Fibroblast of pulmonary artery (primary cell): ENCODE results near the gene VSIG4.
"Not testable (repeated sequence)": the region's sequence is repeated elsewhere in the genome, so short reads cannot be mapped to it uniquely, and the experiment has no call there.

Source experiments
- DNase-seq: peaks from one replicate; pipeline ENCODE4 v3.0.0-alpha.2; 2010; ENCODE audit warnings: low read depth
- H3K4me3 ChIP-seq: replicated peaks from 2 replicates; pipeline ENCODE4 v1.5.1; 2011; ENCODE audit warnings: low read depth, mild to moderate bottlenecking, control low read depth, low read length, moderate library complexity
- TF ChIP-seq, protein P1 (sequence below): IDR thresholded peaks from 2 replicates; pipeline ENCODE4 v1.5.1; 2011; ENCODE audit warnings: mild to moderate bottlenecking, control low read depth, low read length, inconsistent platforms; ENCODE audit errors: missing control alignments

VSIG4 gene

GRCh38 chrX:66039944-66040343, at the start of gene VSIG4:
Gene VSIG4, minus strand, starts transcription at chrX:66040080. Its CDS starts 82 bp downstream, at chrX:66039998.
- TF ChIP-seq, protein P1, sequence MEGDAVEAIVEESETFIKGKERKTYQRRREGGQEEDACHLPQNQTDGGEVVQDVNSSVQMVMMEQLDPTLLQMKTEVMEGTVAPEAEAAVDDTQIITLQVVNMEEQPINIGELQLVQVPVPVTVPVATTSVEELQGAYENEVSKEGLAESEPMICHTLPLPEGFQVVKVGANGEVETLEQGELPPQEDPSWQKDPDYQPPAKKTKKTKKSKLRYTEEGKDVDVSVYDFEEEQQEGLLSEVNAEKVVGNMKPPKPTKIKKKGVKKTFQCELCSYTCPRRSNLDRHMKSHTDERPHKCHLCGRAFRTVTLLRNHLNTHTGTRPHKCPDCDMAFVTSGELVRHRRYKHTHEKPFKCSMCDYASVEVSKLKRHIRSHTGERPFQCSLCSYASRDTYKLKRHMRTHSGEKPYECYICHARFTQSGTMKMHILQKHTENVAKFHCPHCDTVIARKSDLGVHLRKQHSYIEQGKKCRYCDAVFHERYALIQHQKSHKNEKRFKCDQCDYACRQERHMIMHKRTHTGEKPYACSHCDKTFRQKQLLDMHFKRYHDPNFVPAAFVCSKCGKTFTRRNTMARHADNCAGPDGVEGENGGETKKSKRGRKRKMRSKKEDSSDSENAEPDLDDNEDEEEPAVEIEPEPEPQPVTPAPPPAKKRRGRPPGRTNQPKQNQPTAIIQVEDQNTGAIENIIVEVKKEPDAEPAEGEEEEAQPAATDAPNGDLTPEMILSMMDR: no peak
- no peak within 1 kb of the TSS for H3K4me3 ChIP-seq
- DNase-seq: no peak

DNA sequence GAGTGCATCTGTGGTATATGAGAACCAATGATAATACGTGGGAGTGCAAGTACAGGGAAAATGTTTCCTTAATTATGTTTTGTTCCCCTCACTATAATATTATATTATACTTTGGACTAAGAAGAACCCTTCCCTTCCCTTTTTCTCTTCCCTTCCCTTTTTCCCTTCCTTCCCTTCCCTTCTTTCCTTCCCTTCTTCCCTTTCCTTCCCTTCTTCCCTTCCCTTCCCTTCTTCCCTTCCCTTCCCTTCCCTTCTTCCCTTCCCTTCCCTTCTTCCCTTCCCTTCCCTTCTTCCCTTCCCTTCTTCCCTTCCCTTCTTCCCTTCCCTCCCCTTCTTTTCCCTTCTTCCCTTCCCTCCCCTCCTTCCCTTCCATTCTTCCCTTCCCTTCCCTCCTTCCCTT, 36.9 kb upstream of the VSIG4 start:
- TF ChIP-seq, protein P1: no peak
- no peak overlapping the region for H3K4me3 ChIP-seq

DNA sequence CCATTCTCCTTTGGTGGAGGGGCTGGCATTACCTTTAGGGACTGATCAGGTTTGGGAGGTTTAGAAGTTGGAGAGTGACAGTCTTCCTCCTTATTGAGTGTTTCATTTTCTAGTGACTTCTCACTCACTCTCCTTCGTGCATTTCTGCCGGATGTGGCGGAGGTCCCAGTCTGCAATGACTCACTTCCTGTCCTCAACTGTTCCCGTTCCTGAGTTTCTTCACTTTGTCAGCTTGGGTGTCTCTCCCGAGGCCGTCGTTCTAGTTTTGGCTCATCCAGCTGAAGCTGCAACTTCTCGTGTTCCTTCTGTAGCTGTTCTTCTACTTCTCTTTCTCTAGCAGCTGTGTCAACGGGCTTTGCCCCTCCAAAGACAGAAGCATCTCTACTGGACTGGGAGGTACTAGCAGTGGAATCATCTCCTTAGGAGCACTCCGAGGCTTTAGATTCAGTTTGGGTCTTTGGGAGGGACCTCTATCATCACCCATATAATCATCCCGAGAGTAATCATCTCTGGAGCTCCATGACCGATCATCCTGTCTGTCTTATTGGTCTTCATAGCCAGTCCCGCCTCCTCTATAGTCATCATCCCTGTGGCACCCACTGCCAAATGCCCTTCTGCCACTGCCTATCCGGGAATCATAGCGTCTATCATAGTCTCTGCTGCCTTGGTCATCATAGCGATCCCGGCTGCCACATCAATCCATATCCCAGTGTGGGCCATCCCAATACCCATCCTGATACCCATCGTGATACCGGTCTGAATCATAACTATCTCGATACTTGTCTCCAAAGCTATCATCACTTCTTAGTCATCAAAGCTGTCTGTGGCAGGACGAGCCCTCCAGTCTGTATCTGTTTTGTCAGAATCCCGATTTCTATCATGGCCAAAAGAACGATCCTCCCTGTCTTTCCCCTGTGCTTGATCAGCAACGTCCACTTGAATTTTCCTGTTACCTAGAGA, 35.3 kb upstream of the VSIG4 start:
- DNase-seq: peak; percentile 16
- H3K4me3 ChIP-seq: no peak overlapping the region
- TF ChIP-seq, protein P1: no peak

More for the DNA sequence above, 36.9 kb upstream of the VSIG4 start:
- no peak for DNase-seq

- DNase-seq: no peak
- no peak overlapping the region for H3K4me3 ChIP-seq
- TF ChIP-seq, protein P1: no peak
These were observed 31.2 kb upstream of the VSIG4 start for GRCh38 chrX:66071126-66071525.

DNA sequence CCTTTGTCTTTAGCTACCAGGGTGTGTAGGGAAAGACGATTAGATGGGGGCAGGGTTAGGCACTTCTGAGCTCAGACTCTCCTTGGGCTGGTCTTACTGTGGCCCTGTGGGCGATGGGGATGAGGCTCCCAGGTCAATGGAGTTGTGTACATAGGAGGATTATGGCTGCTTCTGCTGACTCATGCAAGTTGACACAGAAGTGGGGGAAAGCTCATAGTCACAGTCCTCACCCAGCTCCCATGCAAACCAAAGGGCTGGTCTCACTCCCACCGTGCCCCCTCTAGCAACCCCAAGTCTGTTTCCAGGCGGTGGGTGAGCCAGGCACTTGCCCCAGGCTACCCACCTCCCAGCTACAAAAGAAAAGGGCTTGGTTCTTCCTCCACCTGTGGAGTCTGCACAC, 24.4 kb upstream of the VSIG4 start:
- H3K4me3 ChIP-seq: no peak overlapping the region
- TF ChIP-seq, protein P1: no peak
- DNase-seq: no peak

DNA sequence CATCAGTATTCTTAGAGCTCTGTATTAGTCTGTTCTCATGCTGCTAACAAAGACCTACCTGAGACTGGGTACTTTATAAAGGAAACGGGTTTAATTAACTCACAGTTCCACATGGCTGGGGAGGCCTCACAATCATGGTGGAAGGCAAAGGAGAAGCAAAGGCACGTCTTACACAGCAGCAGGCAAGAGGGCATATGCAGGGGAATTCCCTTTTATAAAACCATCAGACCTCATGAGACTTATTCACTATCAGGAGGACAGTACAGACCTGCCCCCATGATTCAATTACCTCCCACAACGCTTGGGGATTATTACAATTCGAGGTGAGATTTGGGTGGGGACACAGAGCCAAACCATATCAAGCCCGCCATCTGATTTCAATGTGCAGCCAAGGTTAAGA, 17.1 kb upstream of the VSIG4 start:
- not testable (repeated sequence) for H3K4me3 ChIP-seq, DNase-seq

- TF ChIP-seq, protein P1: no peak
- DNase-seq: no peak
- H3K4me3 ChIP-seq: no peak overlapping the region
These were observed 15.1 kb upstream of the VSIG4 start for GRCh38 chrX:66054978-66055377.
